Activated effector memory CD4-positive, alpha-beta T cell treated with anti-CD3 and anti-CD28 coated beads, Interleukin-2, amount 50 U/mL, for 16 hours (primary cell): ENCODE results near the gene RILPL2.
"Not testable (repeated sequence)": the region's sequence is repeated elsewhere in the genome, so short reads cannot be mapped to it uniquely, and the experiment has no call there.

Source experiments
- DNase-seq: peaks from one replicate; pipeline ENCODE4 v3.0.0-alpha.2; 2020

RILPL2 gene

DNA sequence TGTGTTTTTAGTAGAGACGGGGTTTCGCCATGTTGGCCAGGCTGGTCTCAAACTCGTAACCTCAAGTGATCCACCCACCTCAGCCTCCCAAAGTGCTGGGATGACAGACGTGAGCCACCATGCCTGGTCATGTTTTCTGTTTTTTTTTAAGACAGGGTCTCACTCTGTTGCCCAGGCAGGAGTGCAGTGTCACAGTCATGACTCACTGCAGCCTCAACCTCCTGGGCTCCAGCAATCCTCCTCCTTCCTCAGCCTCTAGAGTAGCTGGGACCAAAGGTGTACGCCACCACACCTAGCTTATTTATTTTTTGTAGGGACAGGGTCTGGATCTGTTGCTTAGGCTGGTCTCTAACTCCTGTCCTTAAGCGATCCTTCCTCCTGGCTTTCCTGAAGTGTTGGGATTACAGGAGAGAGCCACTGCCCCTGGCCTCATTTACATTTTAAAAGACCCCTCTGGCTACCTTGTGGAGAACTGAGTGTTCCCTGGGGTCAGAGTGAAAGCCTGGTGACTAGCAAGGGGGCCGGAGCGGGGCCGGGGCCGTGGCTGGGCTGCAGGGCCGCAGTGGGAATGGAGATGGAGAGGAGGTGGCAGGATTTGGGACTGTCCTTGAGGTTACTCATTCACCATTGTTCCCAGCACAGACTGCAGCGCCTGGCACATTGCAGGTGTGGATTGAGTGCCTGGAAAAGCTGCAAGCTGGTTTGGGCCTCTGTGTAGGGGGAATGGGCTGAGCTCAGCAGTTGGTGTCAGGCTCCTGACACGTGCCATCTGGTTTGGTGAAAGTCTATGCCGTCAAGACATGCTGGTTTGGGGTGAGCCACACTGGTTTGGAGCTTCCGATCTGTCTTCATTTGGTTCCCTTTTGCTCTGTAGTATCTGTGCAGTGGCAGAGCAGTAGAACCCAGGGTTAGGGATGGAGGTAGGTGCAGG lies 34.5 kb downstream of the RILPL2 start:
- no peak for DNase-seq

- no peak for DNase-seq
These were observed 37.2 kb downstream of the RILPL2 start for GRCh38 chr12:123399255-123399617.

DNA sequence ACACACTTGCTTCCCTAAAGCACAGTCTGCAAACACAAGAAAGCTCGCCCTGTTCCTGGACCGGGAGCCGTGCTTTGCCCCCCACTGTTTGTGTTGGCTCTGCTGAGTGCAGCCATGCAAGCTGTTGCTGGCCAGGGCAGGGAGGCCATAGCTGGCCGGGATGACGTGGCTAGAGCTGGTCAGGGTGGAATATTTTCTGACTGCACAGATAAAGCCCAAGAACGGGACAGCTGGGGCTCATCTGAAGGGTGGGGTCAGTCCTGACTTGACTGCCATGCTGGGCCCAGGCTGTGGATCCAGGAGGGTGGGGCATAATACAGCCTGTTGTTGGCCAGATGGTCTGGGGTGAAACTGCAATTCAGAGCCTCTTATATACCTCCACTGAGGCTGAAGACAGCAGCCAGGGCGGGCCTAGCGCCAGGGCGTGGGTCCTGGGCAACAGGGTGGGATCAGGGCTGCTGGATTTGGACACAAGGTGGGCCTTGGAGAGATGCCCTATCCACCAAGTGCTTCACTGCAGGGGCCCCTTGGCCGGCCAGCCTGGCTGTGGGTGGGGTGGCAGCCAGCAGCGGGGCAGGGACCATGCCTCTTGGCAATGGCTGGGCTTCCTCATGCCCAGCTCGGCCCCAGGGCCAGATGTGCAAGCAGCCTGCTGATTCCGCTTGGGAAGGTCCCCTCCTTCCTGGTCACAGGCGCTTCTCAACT lies 37.8 kb downstream of the RILPL2 start:
- DNase-seq = no peak

DNA sequence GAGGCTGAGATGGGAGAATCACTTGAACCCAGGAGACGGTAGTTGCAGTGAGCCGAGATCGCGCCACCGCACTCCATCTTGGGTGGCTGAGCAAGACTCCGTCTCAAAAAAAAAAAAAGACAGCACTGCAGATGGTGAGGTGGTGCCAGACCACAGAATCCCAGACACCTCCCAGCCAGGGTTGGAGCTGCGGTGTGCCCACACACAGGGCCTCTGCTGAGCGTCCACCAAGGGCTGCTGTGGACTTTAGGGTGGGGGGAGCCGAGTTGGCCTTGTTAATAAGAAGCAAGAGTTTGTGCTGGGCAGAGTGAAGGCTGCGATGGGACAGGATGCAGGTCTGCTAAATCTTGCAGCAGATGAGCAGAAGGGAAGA lies 38.3 kb downstream of the RILPL2 start:
- DNase-seq = no peak

DNA sequence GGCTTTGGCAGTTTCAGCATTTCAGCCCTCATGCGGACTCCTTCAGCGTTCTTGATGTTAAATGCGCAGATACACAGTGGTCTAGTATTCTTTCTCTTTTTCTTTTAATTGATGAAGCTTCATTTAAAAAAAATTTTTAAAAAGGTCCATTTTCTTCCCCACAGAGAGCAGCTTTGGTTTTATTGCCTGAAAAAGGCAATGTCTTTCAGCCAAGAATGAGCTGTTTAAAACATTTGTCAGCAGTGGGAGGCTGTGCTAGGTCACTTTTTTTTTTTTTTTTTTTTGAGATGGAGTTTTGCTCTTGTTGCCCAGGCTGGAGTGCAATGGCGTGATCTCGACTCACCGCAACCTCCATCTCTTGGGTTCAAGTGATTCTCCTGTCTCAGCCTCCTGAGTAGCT lies 39.1 kb downstream of the RILPL2 start:
- DNase-seq = no peak

- no peak for DNase-seq
These were observed 39.5 kb downstream of the RILPL2 start for GRCh38 chr12:123396954-123397353.

DNA sequence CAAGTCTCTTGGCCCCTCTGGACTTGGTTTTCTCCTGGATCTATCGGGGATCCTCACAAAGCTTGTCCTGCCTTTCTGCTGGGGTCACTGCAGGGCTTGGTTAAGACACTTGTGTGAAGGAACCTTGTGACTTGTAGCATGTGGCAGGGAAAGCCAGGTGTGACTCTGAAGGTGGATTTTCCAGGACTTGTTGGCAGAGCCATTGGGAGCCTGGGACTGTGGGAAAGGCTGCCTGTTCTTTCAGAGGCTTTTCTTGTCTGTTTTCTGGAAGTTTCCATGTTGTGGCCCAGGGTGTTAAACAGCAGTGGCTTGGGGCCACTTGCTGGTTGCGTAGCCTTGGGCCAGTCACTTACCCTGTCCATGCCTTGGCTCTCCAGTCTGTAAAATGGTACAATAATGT lies 39.9 kb downstream of the RILPL2 start:
- no peak for DNase-seq

DNA sequence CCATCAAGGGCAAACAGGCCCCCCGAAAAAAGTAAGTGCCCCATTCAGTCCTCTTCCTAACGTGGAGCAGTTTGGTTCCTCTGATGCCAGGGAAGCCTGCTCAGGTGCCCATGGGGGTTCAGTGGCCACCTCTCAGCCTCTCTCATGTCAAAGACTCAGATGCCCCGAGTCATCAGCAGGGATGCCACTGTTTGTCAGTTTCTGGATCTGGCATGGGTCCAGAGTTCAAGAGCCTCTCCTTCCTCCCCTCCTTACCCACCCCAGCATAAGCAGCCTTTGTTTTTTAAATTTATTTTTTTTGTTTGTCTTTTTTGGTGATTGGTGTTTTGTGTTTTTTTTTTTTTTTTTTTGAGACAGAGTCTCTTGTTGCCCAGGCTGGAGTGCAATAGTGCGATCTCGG lies 41.2 kb downstream of the RILPL2 start:
- no peak for DNase-seq

DNA sequence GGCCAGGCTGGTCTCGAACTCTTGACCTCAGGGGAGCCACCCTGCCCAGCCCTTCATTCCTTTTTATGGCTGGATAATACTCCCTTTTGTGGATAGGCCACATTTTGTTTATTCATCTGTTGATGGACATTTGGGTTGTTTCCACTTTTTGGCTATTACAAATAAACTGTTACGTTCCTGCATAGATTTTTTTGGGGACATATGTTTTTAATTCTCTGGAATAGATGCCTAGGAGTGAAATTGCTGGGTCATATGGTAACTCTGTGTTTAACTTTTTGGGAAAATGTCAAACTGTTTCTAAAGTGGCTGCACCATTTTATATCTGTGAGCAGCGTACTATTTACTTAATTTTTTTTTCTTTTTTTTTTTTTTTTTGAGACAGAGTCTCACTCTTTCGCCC lies 42.7 kb downstream of the RILPL2 start:
- no peak for DNase-seq

- no peak for DNase-seq
These were observed 44.7 kb downstream of the RILPL2 start for GRCh38 chr12:123391546-123392343.

- no peak for DNase-seq
These were observed 45.7 kb downstream of the RILPL2 start for GRCh38 chr12:123390498-123391426.

DNA sequence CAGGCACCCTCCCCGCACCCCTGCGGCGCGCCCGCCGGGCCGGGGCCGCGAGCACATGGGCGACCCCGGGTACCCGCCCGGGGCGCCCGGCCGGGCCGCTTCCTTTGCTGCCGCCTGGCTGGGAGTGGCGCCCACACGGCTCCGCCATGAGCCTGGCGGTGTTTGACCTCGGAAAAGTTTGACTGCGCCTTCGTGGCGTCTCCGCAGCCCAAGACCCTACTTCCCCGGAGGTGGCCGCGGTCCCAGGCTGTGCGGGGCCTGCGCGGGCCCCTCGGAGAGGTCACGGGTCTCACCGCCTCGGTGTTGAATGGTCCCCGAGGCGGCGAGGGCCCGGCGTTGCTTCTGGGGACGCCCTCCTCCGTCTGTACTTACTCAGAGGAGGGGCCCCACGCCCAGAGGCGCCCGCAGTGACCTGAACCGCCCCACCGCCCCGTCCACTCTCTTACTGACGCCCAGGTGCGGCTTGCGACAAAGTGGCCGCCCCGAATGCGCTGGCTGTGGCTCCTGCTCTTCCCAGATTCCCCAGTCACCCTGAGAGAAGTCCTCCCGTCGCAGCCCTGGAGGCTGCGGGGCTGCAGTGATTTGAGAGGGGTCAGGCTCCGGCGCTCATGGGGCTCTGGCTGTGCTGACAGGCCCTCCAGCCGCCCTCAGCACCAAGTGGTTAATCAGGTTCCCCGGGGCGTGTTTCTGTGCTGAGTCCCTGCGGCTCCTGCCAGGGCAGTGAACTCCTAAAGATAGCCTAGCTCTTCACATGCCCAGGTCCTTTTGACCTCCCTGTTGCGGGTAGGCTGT lies 46.7 kb downstream of the RILPL2 start:
- DNase-seq = peak; percentile 76

DNA sequence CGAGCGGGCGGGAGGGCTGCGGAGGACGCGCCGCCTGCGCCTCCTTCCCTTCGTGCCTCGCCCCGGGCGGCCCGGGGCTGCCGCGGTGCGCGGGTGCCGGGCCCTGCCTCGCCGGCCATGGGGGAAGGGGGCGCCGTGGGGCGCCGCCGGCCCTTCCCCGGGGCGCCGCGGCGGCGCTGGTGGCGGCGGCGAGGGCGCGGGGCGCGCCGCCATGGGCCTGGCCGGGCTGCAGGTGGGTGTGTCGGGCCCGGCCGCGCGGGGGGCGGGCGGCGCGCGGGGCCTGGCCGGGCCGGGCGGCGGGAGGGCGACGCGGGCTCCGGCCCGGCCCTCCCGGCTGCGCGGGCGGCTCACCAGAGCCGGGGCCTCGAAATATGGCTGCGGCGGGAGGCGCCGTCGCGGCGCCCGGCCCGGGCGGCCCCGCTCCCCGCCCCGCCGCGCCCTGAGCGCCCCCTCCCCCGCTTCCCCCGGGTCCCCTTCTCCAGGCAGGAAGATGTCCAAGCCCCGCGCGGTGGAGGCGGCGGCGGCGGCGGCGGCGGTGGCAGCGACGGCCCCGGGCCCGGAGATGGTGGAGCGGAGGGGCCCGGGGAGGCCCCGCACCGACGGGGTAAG lies 47.4 kb downstream of the RILPL2 start:
- DNase-seq = no peak

GRCh38 chr12:123388177-123388950 lies 48.1 kb downstream of the RILPL2 start:
- DNase-seq = peak; percentile 92

DNA sequence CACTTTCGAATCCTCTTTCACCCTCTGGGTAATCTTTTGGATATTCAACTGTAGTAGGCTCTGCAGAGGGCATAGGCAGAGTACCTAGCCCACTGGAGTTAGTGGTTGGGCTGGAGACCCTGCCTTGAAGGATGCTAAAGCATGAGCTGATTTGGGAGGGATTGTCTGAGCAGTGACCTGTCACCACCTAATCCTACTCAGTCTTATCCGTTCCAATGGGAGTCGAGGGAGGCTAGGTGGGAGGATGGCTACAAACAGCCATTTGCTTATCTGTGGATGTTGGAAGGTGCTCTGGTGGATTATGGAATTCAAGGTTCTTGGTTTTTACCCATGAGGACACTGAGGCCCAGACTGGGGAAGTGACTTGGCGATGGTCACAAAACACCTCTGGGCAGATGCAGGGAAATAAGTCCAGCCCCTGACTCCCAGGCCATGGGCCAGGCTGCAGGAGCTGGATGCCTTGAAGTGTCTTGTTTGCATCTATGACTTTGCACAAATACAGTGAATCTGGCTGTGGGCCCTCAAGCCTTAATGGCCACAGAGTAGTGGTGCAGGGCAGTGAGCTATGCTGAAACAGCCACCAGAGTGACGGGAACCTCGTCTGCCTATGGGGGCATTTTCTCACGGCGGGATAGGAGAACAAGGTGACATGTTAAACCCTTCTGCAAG lies 48.8 kb downstream of the RILPL2 start:
- no peak for DNase-seq

- DNase-seq = not testable (repeated sequence)
These were observed 50.9 kb downstream of the RILPL2 start for GRCh38 chr12:123385536-123385935.

DNA sequence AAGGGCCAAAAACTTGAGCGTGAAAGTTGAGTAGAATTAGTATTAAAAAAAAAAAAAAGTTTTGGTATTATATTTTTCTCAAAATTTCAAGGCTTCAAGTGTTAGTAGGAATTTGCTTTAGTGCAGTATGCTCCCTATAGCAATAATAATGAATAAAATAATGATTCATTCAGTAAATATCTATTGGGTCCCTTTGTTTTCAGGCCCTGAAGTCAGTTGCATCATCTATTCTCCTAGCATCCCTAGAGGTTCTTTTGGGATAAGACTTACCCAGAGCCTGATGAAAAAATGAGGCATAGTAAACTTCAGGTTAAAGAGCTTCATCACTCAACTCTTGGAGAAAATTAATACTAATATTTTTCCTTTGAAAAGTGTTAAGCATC lies 51.5 kb downstream of the RILPL2 start:
- DNase-seq = no peak

GRCh38 chr12:123384318-123384993 lies 52.0 kb downstream of the RILPL2 start:
- DNase-seq = peak; percentile 75

DNA sequence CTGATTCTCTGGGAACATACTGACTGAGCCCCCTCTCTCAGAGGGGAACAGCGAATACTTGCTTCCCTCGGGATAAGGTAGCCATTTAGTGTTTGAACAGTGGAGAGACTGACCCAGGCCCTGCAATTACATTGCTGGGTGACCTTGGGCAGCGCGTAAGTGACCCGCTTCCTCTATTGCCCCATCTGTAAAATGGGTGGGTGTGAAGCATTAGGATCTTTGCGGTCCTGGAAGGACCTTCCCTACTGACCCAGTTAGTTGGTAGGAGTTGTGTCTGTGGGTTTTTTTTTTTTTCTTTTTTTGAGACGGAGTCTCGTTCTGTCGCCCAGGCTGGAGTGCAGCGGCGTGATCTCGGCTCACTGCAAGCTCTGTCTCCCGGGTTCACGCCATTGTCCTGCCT lies 53.8 kb downstream of the RILPL2 start:
- no peak for DNase-seq
